HG03558 (cell line): Measurements from ENCODE around the gene ENTPD6.

Source experiments
- ATAC-seq: cut with Tn5 transposase; IDR thresholded peaks from one replicate; pipeline ENCODE4 v1.9.1; 2021; ENCODE audit warnings: moderate number of reproducible peaks; ENCODE audit not compliant: unreplicated experiment; ENCODE audit errors: extremely low read depth

The ENTPD6 gene

GRCh38 chr20:25187220-25187619, 8.3 kb upstream of the ENTPD6 start:
- ATAC-seq, result no peak

- no peak for ATAC-seq
These were observed 7.9 kb upstream of the ENTPD6 start for GRCh38 chr20:25187635-25188034.

GRCh38 chr20:25188218-25188617, 7.3 kb upstream of the ENTPD6 start:
- no peak for ATAC-seq

- no peak for ATAC-seq
These were observed 4.5 kb upstream of the ENTPD6 start for GRCh38 chr20:25191051-25191450.

- no peak for ATAC-seq
These were observed 3.8 kb upstream of the ENTPD6 start for GRCh38 chr20:25191689-25192088.

- no peak for ATAC-seq
These were observed 1.7 kb upstream of the ENTPD6 start for GRCh38 chr20:25193843-25194242.

GRCh38 chr20:25194333-25194972, 1.1 kb upstream of the ENTPD6 start:
- ATAC-seq, result no peak

- peak; percentile 7 for ATAC-seq
These were observed 662 bp downstream of the ENTPD6 start for GRCh38 chr20:25195962-25196785.

GRCh38 chr20:25196786-25197120, 1.2 kb downstream of the ENTPD6 start:
- ATAC-seq, result no peak

GRCh38 chr20:25197183-25197869, 1.8 kb downstream of the ENTPD6 start:
- no peak for ATAC-seq

- ATAC-seq, result no peak
These were observed 2.3 kb downstream of the ENTPD6 start for GRCh38 chr20:25197870-25198190.

GRCh38 chr20:25198663-25199383, 3.3 kb downstream of the ENTPD6 start:
- no peak for ATAC-seq

GRCh38 chr20:25199473-25200260, 4.2 kb downstream of the ENTPD6 start:
- no peak for ATAC-seq

GRCh38 chr20:25203089-25203488, 7.6 kb downstream of the ENTPD6 start:
- ATAC-seq, result no peak

GRCh38 chr20:25203871-25204320, 8.4 kb downstream of the ENTPD6 start:
- ATAC-seq, result no peak

- no peak for ATAC-seq
These were observed 9.2 kb downstream of the ENTPD6 start for GRCh38 chr20:25204550-25205276.

GRCh38 chr20:25205277-25206062, 10.0 kb downstream of the ENTPD6 start:
- ATAC-seq, result no peak

GRCh38 chr20:25206063-25206403, 10.5 kb downstream of the ENTPD6 start:
- ATAC-seq, result no peak

GRCh38 chr20:25206548-25206947, 11.0 kb downstream of the ENTPD6 start:
- no peak for ATAC-seq
